Epithelial cell of proximal tubule (primary cell): Measurements from ENCODE around the gene BABAM2. TPM values are rescaled to one million over a fixed set of nuclear protein-coding genes. Genes with fewer than 3 reads are reported as not detected.

Experiments
- DNase-seq: peaks from one replicate; pipeline ENCODE4 v3.0.0-alpha.2; 2011; ENCODE audit warnings: low read depth
- H3K4me3 ChIP-seq: 2 replicates; pipeline ENCODE4 v1.5.1; 2011; ENCODE audit warnings: low read depth, mild to moderate bottlenecking, low read length
- total RNA-seq: library from RNA; depleted of rRNA; stranded (reverse); fragments of >200 nt; gene quantifications from 2 replicates; pipeline ENCODE4 v1.2.3, GENCODE V29; 2015
- TF ChIP-seq, protein P1 (sequence below): conservative IDR thresholded peaks from 2 replicates; pipeline ENCODE4 v1.5.1; 2012; ENCODE audit warnings: low read depth, mild to moderate bottlenecking, low read length

Gene BABAM2
- total RNA-seq, 1 donor from 2014 or later: 23.6 TPM

DNA sequence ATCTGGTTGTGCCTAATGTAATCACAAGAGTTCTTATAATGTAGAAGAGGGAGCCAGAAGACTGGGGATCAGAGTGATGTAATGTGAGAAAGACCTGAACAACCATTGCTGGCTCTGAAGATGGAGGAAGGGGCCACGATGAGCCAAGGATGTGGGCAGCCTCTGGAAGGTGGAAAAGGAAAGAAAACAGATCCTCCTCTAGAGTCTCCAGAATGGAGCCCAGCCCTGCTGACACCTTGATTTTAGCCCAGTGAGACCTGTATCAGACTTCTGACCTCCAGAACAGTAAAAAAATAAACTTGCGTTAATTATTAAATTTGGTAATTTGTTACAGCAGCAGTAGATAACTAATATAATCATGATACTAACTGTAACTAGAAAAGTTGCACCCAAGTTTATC, 3.4 kb upstream of the BABAM2 start:
- no peak overlapping the region for H3K4me3 ChIP-seq
- no peak for DNase-seq
- TF ChIP-seq, protein P1, sequence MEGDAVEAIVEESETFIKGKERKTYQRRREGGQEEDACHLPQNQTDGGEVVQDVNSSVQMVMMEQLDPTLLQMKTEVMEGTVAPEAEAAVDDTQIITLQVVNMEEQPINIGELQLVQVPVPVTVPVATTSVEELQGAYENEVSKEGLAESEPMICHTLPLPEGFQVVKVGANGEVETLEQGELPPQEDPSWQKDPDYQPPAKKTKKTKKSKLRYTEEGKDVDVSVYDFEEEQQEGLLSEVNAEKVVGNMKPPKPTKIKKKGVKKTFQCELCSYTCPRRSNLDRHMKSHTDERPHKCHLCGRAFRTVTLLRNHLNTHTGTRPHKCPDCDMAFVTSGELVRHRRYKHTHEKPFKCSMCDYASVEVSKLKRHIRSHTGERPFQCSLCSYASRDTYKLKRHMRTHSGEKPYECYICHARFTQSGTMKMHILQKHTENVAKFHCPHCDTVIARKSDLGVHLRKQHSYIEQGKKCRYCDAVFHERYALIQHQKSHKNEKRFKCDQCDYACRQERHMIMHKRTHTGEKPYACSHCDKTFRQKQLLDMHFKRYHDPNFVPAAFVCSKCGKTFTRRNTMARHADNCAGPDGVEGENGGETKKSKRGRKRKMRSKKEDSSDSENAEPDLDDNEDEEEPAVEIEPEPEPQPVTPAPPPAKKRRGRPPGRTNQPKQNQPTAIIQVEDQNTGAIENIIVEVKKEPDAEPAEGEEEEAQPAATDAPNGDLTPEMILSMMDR: no peak

DNA sequence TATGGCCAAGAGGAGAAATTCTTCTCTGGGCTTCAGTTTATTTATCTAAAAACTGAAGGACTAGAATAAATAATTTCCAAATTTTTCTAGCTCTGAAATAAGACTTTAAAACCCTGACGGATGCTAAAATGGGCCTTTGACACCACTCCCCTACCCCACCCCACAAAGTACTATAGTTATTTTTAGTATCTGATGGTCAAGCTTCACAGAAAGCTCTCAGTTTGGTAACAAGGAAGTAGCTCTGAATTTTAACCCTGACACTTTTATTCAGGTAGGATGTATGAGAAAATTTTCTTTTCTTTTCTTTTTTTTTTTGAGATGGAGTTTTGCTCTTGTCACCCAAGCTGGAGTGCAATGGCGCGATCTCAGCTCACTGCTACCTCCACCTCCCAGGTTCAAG, 2.7 kb upstream of the BABAM2 start:
- TF ChIP-seq, protein P1: no peak
- H3K4me3 ChIP-seq: no peak overlapping the region
- DNase-seq: no peak

DNA sequence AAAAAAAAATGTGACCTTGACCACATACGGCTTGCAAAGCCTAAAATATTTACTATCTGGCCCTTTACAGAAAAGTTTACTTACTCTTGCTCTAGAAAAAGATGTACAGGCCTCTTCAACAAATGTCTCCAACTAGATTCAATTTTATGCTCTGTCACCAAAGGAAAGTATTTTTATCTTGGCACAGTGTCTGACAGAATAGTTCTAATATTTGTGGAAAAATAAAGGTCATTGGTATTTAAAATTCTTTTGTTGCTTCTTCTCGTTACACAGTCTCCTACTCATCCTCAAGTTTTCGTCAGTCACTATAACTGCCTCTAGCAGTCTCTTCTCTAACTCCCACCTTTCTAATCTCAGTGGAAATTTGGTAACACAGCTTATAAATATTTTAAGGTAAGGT, 1.7 kb upstream of the BABAM2 start:
- DNase-seq: no peak
- peak overlapping the region; percentile 83 for H3K4me3 ChIP-seq
- TF ChIP-seq, protein P1: no peak

DNA sequence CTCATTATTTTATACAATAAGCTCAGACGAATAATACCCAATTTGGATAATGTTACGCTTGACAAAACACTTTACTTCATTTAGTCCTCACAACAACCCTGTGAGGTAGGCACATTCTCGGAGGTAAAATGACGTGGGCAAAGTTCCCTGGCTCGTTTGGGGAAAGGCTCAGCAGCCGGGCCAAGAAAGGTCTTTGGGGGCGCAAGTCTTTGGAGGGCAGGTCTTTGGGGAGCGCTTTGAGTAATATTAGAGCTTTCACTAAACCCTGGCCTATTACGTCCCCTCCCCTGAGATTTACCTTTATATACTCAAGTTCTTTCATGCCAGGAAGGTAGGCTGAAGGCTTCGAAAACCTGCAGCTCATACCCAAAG, 769 bp upstream of the BABAM2 start:
- TF ChIP-seq, protein P1: no peak
- peak overlapping the region; percentile 83 for H3K4me3 ChIP-seq
- no peak for DNase-seq

DNA sequence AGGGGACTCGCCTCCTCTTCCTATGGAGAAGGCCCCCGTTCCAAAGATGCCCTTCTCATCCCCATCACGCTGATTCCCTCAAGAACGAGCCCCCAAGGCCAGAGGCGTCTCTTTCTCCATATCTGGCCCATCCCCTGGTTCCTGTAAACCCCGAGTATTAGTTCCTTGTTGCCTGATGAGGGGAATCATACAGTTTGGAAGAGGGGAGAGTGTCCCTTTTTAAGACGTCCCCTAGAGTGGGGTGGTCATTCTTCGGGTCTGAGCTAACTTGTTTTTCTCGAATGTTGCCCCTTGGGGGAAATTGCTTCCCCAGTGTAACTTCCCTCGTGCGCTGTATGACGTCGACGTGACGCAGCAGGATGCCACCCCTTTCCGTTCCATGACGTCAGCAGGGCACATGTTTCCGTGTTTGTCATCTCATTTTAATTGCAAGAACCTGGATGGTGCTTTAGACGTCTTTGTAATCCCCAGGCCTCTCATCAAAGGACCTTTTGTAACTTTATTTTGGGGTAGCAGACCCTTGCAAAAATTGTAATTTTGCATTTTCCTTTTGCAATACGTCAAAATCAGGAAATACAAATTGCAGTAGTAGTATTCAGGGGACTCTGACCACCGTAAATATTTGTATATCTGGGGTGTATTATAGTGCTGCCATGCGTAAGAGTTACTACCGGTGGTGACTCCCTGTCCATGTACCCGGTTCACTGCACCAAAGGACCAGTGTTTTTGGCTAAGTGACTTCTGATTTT, 569 bp downstream of the BABAM2 start:
- peak overlapping the region; percentile 83 for H3K4me3 ChIP-seq
- TF ChIP-seq, protein P1: no peak
- DNase-seq: no peak

DNA sequence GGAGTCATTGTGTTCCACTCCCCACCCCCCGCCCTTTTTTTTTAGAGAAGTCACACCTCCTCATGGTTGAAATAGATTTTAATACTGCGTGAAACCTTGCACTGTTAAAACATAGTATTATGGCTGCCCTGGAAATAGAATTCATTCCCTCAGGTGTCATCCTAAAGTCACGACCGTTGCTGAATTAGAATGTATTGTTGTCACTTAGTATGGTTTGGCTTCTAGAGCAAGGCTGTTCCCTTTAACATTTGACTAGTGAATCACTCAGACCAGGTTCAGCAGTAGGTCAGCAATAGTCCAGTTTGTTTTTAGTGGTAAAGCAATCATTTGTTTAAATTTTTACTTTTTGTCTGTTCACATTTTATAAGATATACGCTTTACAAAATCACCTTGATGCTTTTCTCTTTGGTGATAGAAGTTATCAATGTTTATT, 1.2 kb downstream of the BABAM2 start:
- H3K4me3 ChIP-seq: peak overlapping the region; percentile 83
- DNase-seq: no peak
- TF ChIP-seq, protein P1: no peak

DNA sequence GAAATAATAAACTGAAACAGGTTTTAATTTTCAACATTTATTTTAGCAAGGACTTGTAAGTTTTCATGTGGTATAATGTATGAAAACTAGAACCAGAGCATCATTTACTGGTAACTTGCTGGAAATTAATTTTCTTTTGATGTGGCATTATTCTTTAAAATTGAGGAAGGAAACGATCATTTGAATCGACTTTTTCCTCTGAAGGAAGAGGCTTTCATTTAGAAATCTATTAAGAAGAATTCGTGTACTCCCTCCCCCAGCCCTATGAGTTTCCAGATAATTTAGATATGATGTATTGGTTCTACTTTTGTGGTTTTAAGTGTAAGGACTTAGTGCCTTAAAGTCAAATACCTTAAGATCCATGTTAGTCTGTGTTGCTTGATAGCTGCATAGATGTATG, 2.5 kb downstream of the BABAM2 start:
- TF ChIP-seq, protein P1: no peak
- H3K4me3 ChIP-seq: no peak overlapping the region
- DNase-seq: no peak
